ENCODE results near the gene DNAJB8. TPM values are rescaled to one million over a fixed set of nuclear protein-coding genes. Genes with fewer than 3 reads are reported as not detected.

The DNAJB8 gene
- total and polyA plus RNA-seq, 9 of the 15 experiments (the other 6 are each of a cell fraction or from before 2014, with no cell fraction given) = not detected

GRCh38 chr3:128497305-128498126 lies 30.8 kb upstream of the DNAJB8 start (continued):
- TF ChIP-seq ZNF395 (CRISPR knock-in tag; IDR thresholded peaks at IDR 0.05) (peak; percentile 86; the same call in 1 of the 2 replicates), JUNB (CRISPR knock-in tag; conservative IDR thresholded peaks at IDR 0.05) (no peak), SMC3 (conservative IDR thresholded peaks at IDR 0.05; ENCODE audit: insufficient read depth, low read depth, low read length) (0 out of 2 replicates have a peak, but pooled peaks have one; percentile 28), ZC3H4 (CRISPR knock-in tag; IDR thresholded peaks at IDR 0.05; ENCODE audit: borderline replicate concordance) (peak; percentile 44; the same call in 1 of the 2 replicates), RBFOX2 (IDR thresholded peaks at IDR 0.05; ENCODE audit: low read depth, low read length) (peak; percentile 83), TGIF2 (CRISPR knock-in tag; IDR thresholded peaks at IDR 0.05) (no peak), ESRRB (CRISPR knock-in tag; IDR thresholded peaks at IDR 0.05; ENCODE audit: borderline replicate concordance) (no peak), EP300 (IDR thresholded peaks at IDR 0.05; ENCODE audit: low read length) (no peak), CXXC5 (CRISPR knock-in tag; IDR thresholded peaks at IDR 0.05) (peak; percentile 61), PCBP1 (IDR thresholded peaks at IDR 0.05; ENCODE audit: low read depth, low read length, poor library complexity, severe bottlenecking) (peak; percentile 31), CBX5 (IDR thresholded peaks at IDR 0.05; ENCODE audit: borderline replicate concordance, low read depth) (no peak), ZNF3 (CRISPR knock-in tag; IDR thresholded peaks at IDR 0.05) (no peak), ZBTB33 (CRISPR knock-in tag; IDR thresholded peaks at IDR 0.05) (0 out of 2 replicates have a peak, but pooled peaks have one; percentile 8), HCFC1 (IDR thresholded peaks at IDR 0.05; ENCODE audit: low read depth, low read length) (peak; percentile 39), ZBTB5 (IDR thresholded peaks at IDR 0.05) (no peak), HDAC6 (IDR thresholded peaks at IDR 0.05; ENCODE audit: low read depth, low read length) (no peak), STAT5A (IDR thresholded peaks at IDR 0.05; ENCODE audit: borderline replicate concordance, low read length) (no peak), UBTF (IDR thresholded peaks at IDR 0.05; ENCODE audit: borderline replicate concordance in 1 of 2, low read depth in 2 of 2, low read length in 2 of 2) (no peak), HEY1 (CRISPR knock-in tag; IDR thresholded peaks at IDR 0.05; ENCODE audit: borderline replicate concordance) (no peak), RB1 (IDR thresholded peaks at IDR 0.05; ENCODE audit: low read depth) (peak; percentile 79)

Measured in K562 (cell line).